Skin epidermis (tissue), 12 donors: ENCODE data around the gene TBC1D12.

Experiments used
- H3K27ac ChIP-seq, 21 experiments: fragments of 200-600 bp; sonication (generic) in 11 of 21; one replicate each; pipeline ENCODE4 v1.5.0; 2020; ENCODE audit warnings: mild to moderate bottlenecking in 3 of 21, inconsistent platforms in 2 of 21, moderate library complexity in 2 of 21
- H3K4me3 ChIP-seq, 7 experiments: fragments of 200-600 bp; sonication (generic) in 2 of 7; one replicate each; pipeline ENCODE4 v1.5.0; 2020; ENCODE audit warnings: inconsistent platforms in 2 of 7, mild to moderate bottlenecking in 2 of 7, moderate library complexity in 1 of 7

TBC1D12 gene

DNA sequence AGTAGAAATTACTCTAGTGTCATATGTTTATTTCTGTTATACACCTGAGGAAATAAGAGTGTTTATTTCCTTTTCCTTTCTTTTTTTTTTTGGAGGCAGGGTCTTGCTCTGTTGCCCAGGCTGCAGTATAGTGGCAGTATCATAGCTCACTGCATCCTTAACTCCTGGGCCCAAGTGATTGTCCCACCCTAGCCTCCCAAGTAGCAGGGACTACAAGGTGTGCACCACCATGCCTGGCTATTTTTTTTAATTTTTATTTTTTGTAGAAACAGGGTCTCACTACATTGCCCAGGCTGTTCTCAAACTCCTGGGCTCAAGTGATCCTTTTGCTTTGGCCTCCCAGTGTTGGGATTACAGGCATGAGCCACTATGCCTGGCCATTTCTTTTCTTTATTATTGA lies 37.8 kb downstream of the TBC1D12 start:
- Histone ChIP-seq H3K27ac (no peak overlapping the region), H3K4me3 (no peak overlapping the region)

DNA sequence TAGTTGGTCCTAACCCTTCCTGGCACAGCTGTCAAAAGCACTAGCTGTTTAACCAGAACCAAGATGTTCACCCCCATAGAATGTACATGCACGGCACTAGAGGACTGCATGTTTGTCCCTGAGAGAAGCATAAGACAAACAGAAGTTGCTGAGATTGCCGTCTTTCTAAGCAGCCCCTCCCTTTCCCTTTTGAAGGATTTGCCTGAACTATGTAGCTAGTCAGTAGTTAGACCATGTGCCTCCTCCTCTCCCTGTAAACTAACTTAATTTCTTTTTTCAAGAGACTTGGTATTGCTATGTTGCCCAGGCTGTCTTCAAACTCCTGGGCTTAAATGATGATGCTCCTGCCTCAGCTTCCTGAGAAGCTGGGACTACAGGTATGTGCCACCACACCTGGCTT lies 40.7 kb downstream of the TBC1D12 start:
- no peak overlapping the region for H3K4me3 ChIP-seq

GRCh38 chr10:94443549-94443948 lies 41.2 kb downstream of the TBC1D12 start:
- no peak overlapping the region for H3K27ac ChIP-seq
- no peak overlapping the region for H3K4me3 ChIP-seq

More for the DNA sequence above, 40.7 kb downstream of the TBC1D12 start:
- H3K27ac ChIP-seq, result no peak overlapping the region

DNA sequence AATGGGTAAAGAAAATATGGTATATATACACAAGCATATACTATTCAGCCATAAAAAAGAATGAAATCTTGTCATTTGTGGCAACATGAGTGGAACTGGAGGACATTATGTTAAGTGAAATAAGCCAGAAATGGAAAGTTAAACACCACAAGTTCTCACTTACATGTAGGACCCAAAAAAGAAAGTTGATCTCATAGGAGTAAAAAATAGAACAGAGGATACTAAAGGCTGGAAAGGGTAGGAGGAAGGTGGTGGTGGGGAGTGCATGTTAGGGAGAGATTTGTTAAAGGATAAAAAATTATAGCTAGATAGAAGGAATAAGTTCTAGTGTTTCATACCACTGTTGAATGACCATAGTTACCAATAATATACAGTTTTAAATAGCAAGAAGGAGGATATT lies 48.4 kb downstream of the TBC1D12 start:
- Histone ChIP-seq H3K4me3 (no peak overlapping the region), H3K27ac (no peak overlapping the region)

- Histone ChIP-seq H3K27ac (no peak overlapping the region), H3K4me3 (no peak overlapping the region)
These were observed 49.7 kb downstream of the TBC1D12 start for GRCh38 chr10:94451883-94452519.

DNA sequence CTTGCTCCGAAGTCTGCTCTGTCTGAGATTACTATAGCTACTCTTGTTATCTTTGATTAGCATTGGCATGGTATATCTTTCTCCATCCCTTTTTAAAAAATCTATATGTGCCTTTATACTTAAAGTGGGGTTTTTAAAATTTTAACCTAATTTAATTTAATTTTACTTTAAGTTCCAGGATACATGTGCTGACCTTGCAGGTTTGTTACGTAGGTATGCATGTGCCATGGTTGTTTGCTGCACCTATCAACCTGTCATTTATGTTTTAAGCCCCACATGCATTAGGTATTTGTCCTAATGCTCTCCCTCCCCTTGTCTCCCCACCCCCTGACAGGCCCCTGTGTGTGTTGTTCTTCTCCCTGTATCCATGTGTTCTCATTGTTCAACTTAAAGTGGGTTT lies 54.6 kb downstream of the TBC1D12 start:
- Histone ChIP-seq H3K27ac (no peak overlapping the region), H3K4me3 (no peak overlapping the region)

GRCh38 chr10:94459385-94459784 lies 57.0 kb downstream of the TBC1D12 start:
- Histone ChIP-seq H3K27ac (no peak overlapping the region), H3K4me3 (no peak overlapping the region)

DNA sequence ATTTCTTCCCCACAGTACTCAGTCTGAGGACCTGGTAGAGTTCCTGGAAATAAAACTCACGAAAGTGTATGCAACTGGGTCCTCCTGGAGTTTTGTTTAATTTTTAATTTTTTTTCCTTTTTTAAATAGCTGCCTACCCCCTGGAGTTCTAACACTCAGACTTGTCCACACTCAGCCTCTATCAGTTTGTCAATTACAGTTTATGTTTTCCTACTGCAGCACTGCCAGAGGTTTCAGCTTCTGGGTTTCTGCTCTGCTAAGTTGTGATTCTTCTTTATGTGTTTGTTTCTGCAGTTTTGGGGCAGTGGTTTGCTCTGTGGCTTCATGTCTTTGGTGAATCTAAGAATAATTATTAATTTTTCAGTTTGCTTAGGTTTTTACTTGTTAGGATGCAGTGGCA lies 59.2 kb downstream of the TBC1D12 start:
- no peak overlapping the region for H3K27ac ChIP-seq
- H3K4me3 ChIP-seq, result no peak overlapping the region

DNA sequence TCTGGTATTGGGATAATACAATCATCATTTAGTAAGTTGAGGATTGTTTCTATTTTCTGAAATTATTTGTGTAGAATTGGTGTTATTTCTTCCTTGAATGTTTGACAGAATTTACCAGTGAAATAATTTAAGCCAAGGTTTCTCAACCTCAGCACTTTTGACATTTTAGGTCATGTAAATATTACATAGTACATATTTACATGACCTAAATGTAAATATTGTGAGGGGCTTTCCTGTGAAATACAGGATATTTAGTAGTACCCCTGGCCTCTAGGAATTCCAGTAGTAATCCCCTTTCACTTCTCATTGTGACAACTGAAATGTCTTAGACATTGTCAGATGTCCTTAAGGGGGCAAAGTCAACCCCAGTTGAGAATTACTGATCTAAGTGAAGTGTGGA lies 59.8 kb downstream of the TBC1D12 start:
- H3K27ac ChIP-seq, result no peak overlapping the region
- no peak overlapping the region for H3K4me3 ChIP-seq

GRCh38 chr10:94465684-94466083 lies 63.3 kb downstream of the TBC1D12 start:
- Histone ChIP-seq H3K4me3 (no peak overlapping the region), H3K27ac (no peak overlapping the region)

GRCh38 chr10:94481410-94481809 lies 79.1 kb downstream of the TBC1D12 start:
- Histone ChIP-seq H3K4me3 (no peak overlapping the region), H3K27ac (no peak overlapping the region)

DNA sequence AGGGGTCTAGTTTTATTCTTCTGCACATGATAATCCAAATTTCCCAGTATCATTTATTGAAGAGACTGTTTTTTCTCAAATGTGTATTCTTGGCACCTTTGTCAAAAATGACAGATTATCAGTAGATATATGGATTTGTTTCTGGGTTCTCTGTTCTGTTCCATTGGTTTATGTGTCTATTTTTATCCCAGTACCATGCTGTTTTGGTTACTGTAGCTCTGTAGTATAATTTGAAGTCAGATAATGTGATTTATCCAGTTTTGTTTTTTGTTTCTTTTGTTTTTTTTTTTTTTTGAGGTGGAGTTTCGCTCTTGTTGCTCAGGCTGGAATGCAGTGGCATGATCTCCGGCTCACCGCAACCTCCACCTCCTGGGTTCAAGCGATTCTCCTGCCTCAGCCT lies 81.6 kb downstream of the TBC1D12 start:
- no peak overlapping the region for H3K4me3 ChIP-seq

DNA sequence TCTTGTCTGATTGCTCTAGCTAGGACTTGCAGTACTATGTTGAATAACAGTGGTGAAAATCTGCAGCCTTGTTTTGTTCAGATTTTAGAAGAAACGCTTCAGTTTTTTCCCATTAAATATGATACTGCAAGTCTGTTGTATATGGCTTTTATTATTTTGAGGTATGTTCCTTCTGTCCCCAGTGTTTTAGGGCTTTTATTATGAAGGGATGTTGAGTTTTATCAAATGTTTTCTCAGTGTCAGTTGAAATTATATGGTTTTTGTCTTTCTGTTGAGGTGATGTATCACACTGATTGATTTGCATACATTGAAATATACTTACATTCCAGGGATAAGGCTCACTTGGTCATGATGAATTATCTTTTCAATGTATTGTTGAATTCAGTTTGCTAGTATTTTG lies 82.8 kb downstream of the TBC1D12 start:
- no peak overlapping the region for H3K27ac ChIP-seq
- no peak overlapping the region for H3K4me3 ChIP-seq

More for the DNA sequence above, 81.6 kb downstream of the TBC1D12 start:
- H3K27ac ChIP-seq, result no peak overlapping the region

- Histone ChIP-seq H3K27ac (no peak overlapping the region), H3K4me3 (no peak overlapping the region)
These were observed 85.2 kb downstream of the TBC1D12 start for GRCh38 chr10:94487575-94487974.

DNA sequence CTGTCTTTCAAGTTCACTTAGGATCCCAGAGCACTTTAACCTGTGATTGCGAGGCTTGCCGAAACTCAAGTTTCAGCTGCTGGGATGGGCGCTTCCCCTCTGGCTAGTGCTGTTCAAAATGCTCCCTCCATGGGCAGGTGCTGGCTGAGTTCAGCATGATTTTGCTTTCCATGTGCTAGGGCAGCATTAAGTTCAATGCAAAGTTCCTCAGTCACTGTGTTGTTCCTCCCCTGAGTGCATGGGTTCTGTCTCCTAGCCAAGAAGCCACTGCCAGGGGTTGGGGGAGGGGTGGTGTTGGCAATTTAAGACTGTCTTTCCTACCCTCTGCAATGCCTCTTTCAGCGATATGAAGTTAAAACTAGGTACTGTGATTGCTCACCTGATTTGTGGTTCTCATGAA lies 86.8 kb downstream of the TBC1D12 start:
- H3K27ac ChIP-seq, result no peak overlapping the region
- no peak overlapping the region for H3K4me3 ChIP-seq

- no peak overlapping the region for H3K4me3 ChIP-seq
- no peak overlapping the region for H3K27ac ChIP-seq
These were observed 87.8 kb downstream of the TBC1D12 start for GRCh38 chr10:94489976-94490788.

DNA sequence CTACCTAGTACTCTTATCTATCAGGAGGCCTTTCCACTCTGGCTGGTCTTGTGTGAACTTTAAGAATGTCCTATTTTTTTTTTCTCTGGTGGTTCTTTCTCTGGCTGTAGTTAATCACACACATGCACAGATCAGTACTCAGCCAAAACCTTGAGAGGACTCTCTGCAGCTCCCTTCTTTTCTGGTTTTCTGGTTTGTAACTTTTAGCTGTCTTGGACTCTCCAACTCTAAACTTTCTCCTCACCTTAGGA lies 88.4 kb downstream of the TBC1D12 start:
- Histone ChIP-seq H3K4me3 (no peak overlapping the region), H3K27ac (no peak overlapping the region)

- Histone ChIP-seq H3K27ac (no peak overlapping the region), H3K4me3 (no peak overlapping the region)
These were observed 91.1 kb downstream of the TBC1D12 start for GRCh38 chr10:94493463-94493862.

GRCh38 chr10:94496010-94496409 lies 93.7 kb downstream of the TBC1D12 start:
- no peak overlapping the region for H3K27ac ChIP-seq
- no peak overlapping the region for H3K4me3 ChIP-seq

DNA sequence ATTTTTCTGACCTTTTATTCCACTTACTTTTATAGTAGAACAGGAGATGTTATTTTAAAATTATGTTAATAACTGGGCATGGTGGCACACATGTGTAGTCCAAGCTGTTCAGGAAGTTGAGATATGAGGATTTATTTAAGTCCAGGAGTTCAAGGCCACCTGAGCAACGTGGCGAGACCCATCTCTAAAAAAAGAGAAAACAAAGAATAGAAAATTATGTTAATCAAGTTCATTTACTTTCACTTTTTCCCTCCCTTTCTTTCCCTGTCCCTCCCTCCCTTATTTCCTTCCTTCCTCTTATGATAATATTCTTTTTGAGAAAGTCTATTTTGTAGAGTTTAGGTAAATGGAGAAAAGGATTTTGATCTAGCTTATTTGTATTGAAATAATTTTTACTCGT lies 94.3 kb downstream of the TBC1D12 start:
- H3K4me3 ChIP-seq, result no peak overlapping the region
- no peak overlapping the region for H3K27ac ChIP-seq

DNA sequence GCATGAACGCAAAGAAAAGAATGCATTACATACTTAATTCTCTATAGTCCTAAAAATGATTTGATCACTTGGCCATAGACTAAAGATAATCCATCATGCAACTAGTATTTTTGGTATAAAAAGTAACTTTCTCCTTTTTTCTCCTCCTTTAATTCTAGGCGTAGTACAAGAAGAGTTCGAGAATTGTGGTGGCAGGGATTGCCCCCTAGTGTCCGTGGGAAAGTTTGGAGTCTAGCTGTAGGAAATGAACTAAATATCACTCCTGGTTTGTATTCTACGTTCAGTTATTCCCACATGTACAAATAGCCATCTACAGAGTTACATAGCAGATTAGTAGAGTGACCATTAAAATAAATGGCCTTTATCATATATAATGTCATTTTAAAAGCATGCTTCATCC lies 97.7 kb downstream of the TBC1D12 start:
- H3K4me3 ChIP-seq, result no peak overlapping the region

More for the DNA sequence above, 97.7 kb downstream of the TBC1D12 start:
- H3K27ac ChIP-seq, result no peak overlapping the region
